Gastroesophageal sphincter (tissue), 4 donors: Measurements from ENCODE around the gene MET. TPM values are rescaled to one million over a fixed set of nuclear protein-coding genes. Genes with fewer than 3 reads are reported as not detected.
"Not testable (repeated sequence)": the region's sequence is repeated elsewhere in the genome, so short reads cannot be mapped to it uniquely, and the experiment has no call there.

Experiments used
- ATAC-seq: fragments of 150-250 bp; one replicate; pipeline ENCODE4 v1.9.1; 2016; ENCODE audit warnings: mild to moderate bottlenecking, moderate library complexity
- H3K27ac ChIP-seq, 4 donors: fragments of 200-600 bp; sonication (generic) in 3 of 4; 1 replicate in 3 of 4; 2 replicates in 1 of 4; pipeline ENCODE4 v1.5.1; 2016 to 2019
- H3K27me3 ChIP-seq: fragments of 200-600 bp; sonication (generic); one replicate; pipeline ENCODE4 v1.5.1; 2019
- H3K36me3 ChIP-seq, 2 donors: fragments of 200-600 bp; sonication (generic); one replicate each; pipeline ENCODE4 v1.5.1; 2019; ENCODE audit warnings: control low read depth in 1 of 2
- H3K4me1 ChIP-seq, 3 donors: fragments of 200-600 bp; sonication (generic); 1 replicate in 2 of 3; 2 replicates in 1 of 3; pipeline ENCODE4 v1.5.1; 2016 to 2019; ENCODE audit warnings: control low read depth in 2 of 3
- H3K4me3 ChIP-seq, 2 donors: fragments of 200-600 bp; sonication (generic); one replicate each; pipeline ENCODE4 v1.5.1; 2019; ENCODE audit warnings: mild to moderate bottlenecking in 1 of 2, moderate library complexity in 1 of 2
- H3K9me3 ChIP-seq, 3 donors: fragments of 200-600 bp; sonication (generic); one replicate each; pipeline ENCODE4 v1.5.1; 2017 to 2019; ENCODE audit warnings: control low read depth in 2 of 3
- EP300 ChIP-seq: sonication (generic); formaldehyde crosslinking; IDR thresholded peaks from one replicate; pipeline ENCODE4 v1.6.1; 2017; ENCODE audit warnings: antibody characterized with exemption, mild to moderate bottlenecking
- POLR2A ChIP-seq, 2 donors: fragments of 450-650 bp; IDR thresholded peaks; one replicate each; pipeline ENCODE4 v1.6.1; 2017; ENCODE audit warnings: antibody characterized with exemption in 2 of 2, mild to moderate bottlenecking in 2 of 2, moderate library complexity in 1 of 2
- POLR2AphosphoS5 ChIP-seq: sonication (generic); formaldehyde crosslinking; IDR thresholded peaks from one replicate; pipeline ENCODE4 v1.6.1; 2017; ENCODE audit warnings: antibody characterized with exemption
- WGBS, 2 donors: methylation state at CpG; one replicate each; pipeline ENCODE4 v1.1.5; 2018; ENCODE audit warnings: low coverage in 1 of 2; 5-methylcytosine and 5-hydroxymethylcytosine counted together
- total RNA-seq, 4 donors: library from RNA; depleted of rRNA; stranded (reverse); fragments of >200 nt; gene quantifications; one replicate each; pipeline ENCODE4 v1.1.0, GENCODE V29; 2016
- TF ChIP-seq, protein P1 (sequence below), 4 experiments: fragments of 200-600 bp in 2 of 4; fragments of 450-650 bp in 2 of 4; sonication (generic) in 1 of 4; IDR thresholded peaks; one replicate each; pipeline ENCODE4 v1.5.1; 2017 to 2019; ENCODE audit warnings: antibody characterized with exemption in 4 of 4, mild to moderate bottlenecking in 2 of 4, moderate library complexity in 2 of 4

Gene MET
- total RNA-seq, 4 donors from 2014 or later, result 5.8 to 27.2 (median 21.3) TPM

DNA sequence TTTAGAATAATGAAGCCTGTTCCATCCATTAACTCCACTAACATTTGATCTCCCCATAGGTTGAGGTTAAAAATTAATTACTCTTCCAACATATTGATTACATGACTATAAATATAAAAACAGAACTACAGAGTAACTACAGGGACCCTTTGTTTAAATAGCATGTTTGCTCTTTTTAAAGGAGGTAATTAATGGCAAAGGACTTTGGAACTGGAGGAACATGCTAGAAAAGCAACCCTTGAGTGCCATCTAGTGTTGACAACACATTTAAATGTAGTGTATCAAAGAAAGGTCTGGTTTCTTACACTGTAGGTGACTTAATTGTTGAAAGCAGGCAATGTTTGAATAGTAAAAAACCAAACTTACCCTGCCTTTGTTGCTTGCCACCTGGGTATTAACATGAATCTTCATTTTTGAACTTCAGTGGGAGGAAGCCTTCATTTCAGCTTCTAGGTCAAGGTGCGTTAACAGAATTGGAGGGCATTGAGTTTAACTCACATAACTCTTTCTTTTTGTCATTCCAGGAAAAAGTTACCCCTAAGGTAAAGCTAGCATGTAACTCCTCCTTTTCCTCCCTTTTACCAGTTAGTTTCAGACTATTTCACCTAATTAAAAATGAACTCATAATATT, 137.8 kb downstream of the MET start:
- Histone ChIP-seq H3K4me3 (no peak overlapping the region), H3K27me3 (no peaks in the 10 kb centered on the region), H3K27ac (no peak overlapping the region), H3K4me1 (peaks cover 4 to 20% (median 4%) of the 10 kb centered on the region in 3 donors), H3K9me3 (no peaks in the 10 kb centered on the region), H3K36me3 (no peaks in the 10 kb centered on the region)
- ATAC-seq, result peak; percentile 67
- TF ChIP-seq POLR2A (IDR thresholded peaks at IDR 0.05), result no peak
- TF ChIP-seq, protein P1, sequence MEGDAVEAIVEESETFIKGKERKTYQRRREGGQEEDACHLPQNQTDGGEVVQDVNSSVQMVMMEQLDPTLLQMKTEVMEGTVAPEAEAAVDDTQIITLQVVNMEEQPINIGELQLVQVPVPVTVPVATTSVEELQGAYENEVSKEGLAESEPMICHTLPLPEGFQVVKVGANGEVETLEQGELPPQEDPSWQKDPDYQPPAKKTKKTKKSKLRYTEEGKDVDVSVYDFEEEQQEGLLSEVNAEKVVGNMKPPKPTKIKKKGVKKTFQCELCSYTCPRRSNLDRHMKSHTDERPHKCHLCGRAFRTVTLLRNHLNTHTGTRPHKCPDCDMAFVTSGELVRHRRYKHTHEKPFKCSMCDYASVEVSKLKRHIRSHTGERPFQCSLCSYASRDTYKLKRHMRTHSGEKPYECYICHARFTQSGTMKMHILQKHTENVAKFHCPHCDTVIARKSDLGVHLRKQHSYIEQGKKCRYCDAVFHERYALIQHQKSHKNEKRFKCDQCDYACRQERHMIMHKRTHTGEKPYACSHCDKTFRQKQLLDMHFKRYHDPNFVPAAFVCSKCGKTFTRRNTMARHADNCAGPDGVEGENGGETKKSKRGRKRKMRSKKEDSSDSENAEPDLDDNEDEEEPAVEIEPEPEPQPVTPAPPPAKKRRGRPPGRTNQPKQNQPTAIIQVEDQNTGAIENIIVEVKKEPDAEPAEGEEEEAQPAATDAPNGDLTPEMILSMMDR (IDR thresholded peaks at IDR 0.05), result peak; percentile 50 to 74 (median 64)
- WGBS, 2 donors, result 93 to 100% methylated on average over 1 of the region's 1 CpG

DNA sequence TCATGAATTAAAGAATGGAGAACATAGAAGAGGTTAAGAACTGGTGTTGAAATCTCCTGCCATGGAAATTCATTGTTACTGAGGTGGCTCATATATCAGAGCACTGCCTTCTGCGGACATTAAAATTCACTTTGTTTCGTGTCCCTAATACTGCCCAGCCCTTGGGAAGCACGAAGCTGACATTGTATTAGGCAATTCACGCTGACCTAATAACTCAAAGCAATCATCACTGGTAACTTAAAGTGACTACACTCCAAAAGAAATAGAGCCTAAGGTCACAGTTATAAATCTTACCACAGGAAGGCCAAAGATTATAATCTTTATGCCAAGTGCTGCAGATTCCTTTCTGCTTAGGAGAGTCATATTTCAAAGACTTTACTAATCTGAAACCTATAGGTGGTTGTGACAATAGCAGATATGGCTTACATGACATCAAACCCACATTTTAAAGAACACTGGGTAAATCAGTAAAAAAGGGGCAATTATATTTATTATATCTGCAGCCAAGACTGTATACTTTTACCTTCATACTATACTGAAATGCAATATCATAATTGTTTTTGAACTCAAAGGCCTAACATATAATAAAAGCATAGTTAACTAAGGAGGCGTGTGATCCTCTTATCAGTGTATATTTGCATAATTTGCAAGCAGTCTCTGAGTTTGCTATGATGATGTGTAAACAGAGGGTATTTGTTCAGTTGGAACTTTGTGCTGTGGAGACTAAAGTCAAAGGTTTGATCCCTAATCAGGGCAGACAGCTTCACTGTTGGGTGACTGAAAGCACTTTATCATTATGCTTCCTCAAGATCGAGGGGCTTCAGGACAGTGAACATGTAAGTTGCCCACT, 138.5 kb downstream of the MET start:
- WGBS, 2 donors, result 50 to 62% methylated on average over 5 to 6 of the region's 6 CpGs
- TF ChIP-seq EP300 (no peak), POLR2AphosphoS5 (no peak), POLR2A (IDR thresholded peaks at IDR 0.05) (no peak)
- TF ChIP-seq, protein P1 (IDR thresholded peaks at IDR 0.05), result no peak
- Histone ChIP-seq H3K27me3 (no peaks in the 10 kb centered on the region), H3K36me3 (no peaks in the 10 kb centered on the region), H3K27ac (no peak overlapping the region), H3K4me1 (peaks cover 0 to 12% (median 0%) of the 10 kb centered on the region in 3 donors), H3K4me3 (no peak overlapping the region), H3K9me3 (no peaks in the 10 kb centered on the region)
- no peak for ATAC-seq

DNA sequence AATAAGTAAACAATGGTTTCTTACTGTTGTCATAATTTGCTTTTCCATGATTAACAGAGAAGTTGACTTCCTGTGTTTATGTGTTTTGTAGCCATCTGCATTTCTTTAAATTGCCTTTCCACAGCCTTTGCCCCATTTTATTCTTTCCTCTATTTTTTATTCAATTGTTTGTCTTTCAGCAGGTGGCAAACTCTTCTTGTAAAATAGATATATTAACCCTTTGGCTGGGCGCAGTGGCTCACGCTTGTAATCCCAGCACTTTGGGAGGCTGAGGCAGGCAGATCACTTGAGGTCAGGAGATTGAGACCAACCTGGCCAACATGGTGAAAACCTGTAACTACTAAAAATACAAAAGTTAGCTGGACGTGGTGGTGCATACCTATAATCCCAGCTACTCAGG, 139.8 kb downstream of the MET start:
- Histone ChIP-seq H3K27ac (no peak overlapping the region), H3K4me3 (no peak overlapping the region), H3K36me3 (no peaks in the 10 kb centered on the region), H3K27me3 (no peaks in the 10 kb centered on the region), H3K9me3 (no peaks in the 10 kb centered on the region), H3K4me1 (peaks cover 0 to 4% (median 0%) of the 10 kb centered on the region in 3 donors)
- no peak for ATAC-seq
- 38 to 83% methylated on average over 1 of the region's 3 CpGs for WGBS, 2 donors
- TF ChIP-seq, protein P1 (IDR thresholded peaks at IDR 0.05), result no peak
- TF ChIP-seq POLR2AphosphoS5 (no peak), EP300 (no peak), POLR2A (IDR thresholded peaks at IDR 0.05) (no peak)

DNA sequence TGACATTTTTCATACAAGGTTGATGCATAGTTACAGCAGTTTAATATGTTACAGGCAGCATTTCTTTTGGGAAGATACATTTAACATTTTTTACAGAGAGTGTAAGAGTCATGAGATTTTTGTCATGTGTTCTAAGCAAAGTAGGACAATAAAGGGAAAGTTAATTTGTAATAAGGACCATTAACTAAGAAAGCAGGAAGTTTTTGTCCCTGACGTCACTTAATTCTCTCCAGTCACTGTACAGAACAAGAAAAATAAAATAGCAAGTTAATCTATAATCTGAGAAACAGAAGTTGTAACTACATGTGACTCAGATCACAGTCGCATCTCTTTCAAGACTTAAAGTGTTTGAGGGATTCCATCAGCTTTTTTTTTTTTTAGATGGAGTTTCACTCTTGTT, 140.9 kb downstream of the MET start:
- TF ChIP-seq EP300, result no peak
- TF ChIP-seq, protein P1 (IDR thresholded peaks at IDR 0.05), result no peak
- TF ChIP-seq POLR2A (IDR thresholded peaks at IDR 0.05), result no peak
- no peak for TF ChIP-seq POLR2AphosphoS5

DNA sequence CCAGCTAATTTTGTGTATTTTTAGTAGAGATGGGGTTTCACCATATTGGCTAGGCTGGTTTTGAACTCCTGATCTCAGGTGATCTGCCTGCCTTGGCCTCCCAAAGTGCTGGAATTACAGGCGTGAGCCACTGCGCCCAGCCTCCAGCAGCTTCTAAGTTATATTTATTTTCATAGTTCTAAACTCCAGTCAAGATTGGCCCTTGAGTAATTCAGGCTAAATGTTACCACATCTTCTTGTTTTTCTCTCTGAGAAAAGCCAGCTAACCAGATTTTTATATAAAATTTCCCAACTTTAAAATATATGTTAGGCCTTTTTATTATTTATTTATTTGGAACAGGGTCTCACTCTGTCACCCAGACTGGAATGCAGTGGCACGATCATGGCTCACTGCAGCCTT, 141.4 kb downstream of the MET start:
- not testable (repeated sequence) for H3K36me3 ChIP-seq, ATAC-seq, H3K27me3 ChIP-seq, H3K4me3 ChIP-seq, H3K9me3 ChIP-seq, H3K4me1 ChIP-seq, H3K27ac ChIP-seq
- WGBS, 2 donors, result 94% methylated on average over 2 to 3 of the region's 3 CpGs

More for the DNA sequence above, 140.9 kb downstream of the MET start:
- ATAC-seq, result no peak
- Histone ChIP-seq H3K4me3 (no peak overlapping the region), H3K27ac (no peak overlapping the region), H3K36me3 (no peaks in the 10 kb centered on the region), H3K4me1 (peaks cover 0 to 4% (median 0%) of the 10 kb centered on the region in 3 donors), H3K27me3 (no peaks in the 10 kb centered on the region), H3K9me3 (no peaks in the 10 kb centered on the region)
- 63 to 90% methylated on average over 2 of the region's 2 CpGs for WGBS, 2 donors
